ENCODE measurements around the gene AGAP5. TPM values are rescaled to one million over a fixed set of nuclear protein-coding genes. Genes with fewer than 3 reads are reported as not detected.
A peak's percentile ranks its signal among the peaks of the same experiment; 100 is the strongest.

AGAP5 gene
- total and polyA plus RNA-seq, 2 of the 13 experiments (the other 11 are each of a cell fraction or from before 2014, with no cell fraction given) = 5.3 to 7.9 TPM

- TF ChIP-seq RCOR2 (CRISPR knock-in tag; IDR thresholded peaks at IDR 0.05) = no peak
- no peak for TF ChIP-seq ZBTB4 (CRISPR knock-in tag; IDR thresholded peaks at IDR 0.05; ENCODE audit: borderline replicate concordance)
- TF ChIP-seq RFX3 (CRISPR knock-in tag; IDR thresholded peaks at IDR 0.05) = no peak
- TF ChIP-seq ISL2 (CRISPR knock-in tag; IDR thresholded peaks at IDR 0.05) = no peak
- TF ChIP-seq SNAPC2 (CRISPR knock-in tag; IDR thresholded peaks at IDR 0.05) = no peak
- TF ChIP-seq NCOR1 (IDR thresholded peaks at IDR 0.05; ENCODE audit: borderline replicate concordance, low read length) = peak; percentile 65
- TF ChIP-seq TCF12 (IDR thresholded peaks at IDR 0.05) = no peak
- peak; percentile 48; the same call in 1 of the 2 replicates for TF ChIP-seq TCF12 (CRISPR knock-in tag; IDR thresholded peaks at IDR 0.05)
- no peak for TF ChIP-seq ZNF549 (CRISPR knock-in tag; IDR thresholded peaks at IDR 0.05)
- TF ChIP-seq ZNF337 (CRISPR knock-in tag; IDR thresholded peaks at IDR 0.05; ENCODE audit: borderline replicate concordance, low read depth) = no peak
- TF ChIP-seq FOXP1 (IDR thresholded peaks at IDR 0.05) = no peak
- TF ChIP-seq FOXP1 (CRISPR knock-in tag; IDR thresholded peaks at IDR 0.05) = no peak
- no peak for TF ChIP-seq ZBTB10 (CRISPR knock-in tag; IDR thresholded peaks at IDR 0.05; ENCODE audit: borderline replicate concordance)
- TF ChIP-seq FIP1L1 (IDR thresholded peaks at IDR 0.05; ENCODE audit: borderline replicate concordance, insufficient read depth, low read depth, low read length) = peak; percentile 66; the same call in 1 of the 2 replicates
- TF ChIP-seq ZNF432 (CRISPR knock-in tag; IDR thresholded peaks at IDR 0.05; ENCODE audit: borderline replicate concordance) = no peak
- TF ChIP-seq E2F2 (CRISPR knock-in tag; IDR thresholded peaks at IDR 0.05; ENCODE audit: borderline replicate concordance) = no peak
- no peak for TF ChIP-seq ATRX (CRISPR knock-in tag; IDR thresholded peaks at IDR 0.05; ENCODE audit: borderline replicate concordance)
- no peak for TF ChIP-seq SMAD1 (CRISPR knock-in tag; IDR thresholded peaks at IDR 0.05; ENCODE audit: borderline replicate concordance, low read depth)
- TF ChIP-seq ZNF468 (CRISPR knock-in tag; IDR thresholded peaks at IDR 0.05) = no peak
- peak; percentile 59; the same call in 1 of the 2 replicates for TF ChIP-seq ZNF362 (CRISPR knock-in tag; IDR thresholded peaks at IDR 0.05; ENCODE audit: borderline replicate concordance)
- TF ChIP-seq TEF (CRISPR knock-in tag; IDR thresholded peaks at IDR 0.05) = no peak; the same call in 1 of the 2 replicates
Observed at GRCh38 chr10:73743905-73744663, 46.2 kb upstream of the AGAP5 start, which contains the start of gene SEC24C (continued).

All from HepG2 (cell line).